CMK (cell line): ENCODE data around the gene KPTN.
"Not testable (repeated sequence)": the region's sequence is repeated elsewhere in the genome, so short reads cannot be mapped to it uniquely, and the experiment has no call there.

Source experiments
- DNase-seq: peaks from one replicate; pipeline ENCODE4 v3.0.0-alpha.2; 2010; ENCODE audit warnings: low read depth

The KPTN gene

GRCh38 chr19:47491358-47492136 is 7.5 kb upstream of the KPTN start:
- DNase-seq: no peak

- DNase-seq: no peak
Measured at GRCh38 chr19:47490847-47491246, 6.8 kb upstream of the KPTN start.

GRCh38 chr19:47490031-47490430 is 6.0 kb upstream of the KPTN start:
- no peak for DNase-seq

GRCh38 chr19:47489072-47489914 is 5.3 kb upstream of the KPTN start:
- DNase-seq: no peak

- DNase-seq: no peak
Measured at GRCh38 chr19:47487551-47488515, 3.8 kb upstream of the KPTN start.

GRCh38 chr19:47486900-47487299 is 2.9 kb upstream of the KPTN start:
- DNase-seq: peak; percentile 82

GRCh38 chr19:47486220-47486619 is 2.2 kb upstream of the KPTN start:
- not testable (repeated sequence) for DNase-seq

- no peak for DNase-seq
Measured at GRCh38 chr19:47485210-47485609, 1.2 kb upstream of the KPTN start.

GRCh38 chr19:47483200-47483599 is 819 bp downstream of the KPTN start:
- DNase-seq: no peak

- no peak for DNase-seq
Measured at GRCh38 chr19:47481460-47482052, 2.5 kb downstream of the KPTN start.

- no peak for DNase-seq
Measured at GRCh38 chr19:47480658-47481057, 3.4 kb downstream of the KPTN start.

- DNase-seq: no peak
Measured at GRCh38 chr19:47479701-47480503, 4.1 kb downstream of the KPTN start.

GRCh38 chr19:47476438-47476972 is 7.5 kb downstream of the KPTN start:
- no peak for DNase-seq

- DNase-seq: no peak
Measured at GRCh38 chr19:47475465-47475864, 8.6 kb downstream of the KPTN start.

GRCh38 chr19:47473336-47473735 is 10.7 kb downstream of the KPTN start:
- no peak for DNase-seq

GRCh38 chr19:47471733-47472457 is 12.1 kb downstream of the KPTN start, which contains the start of gene SLC8A2:
TSS of gene SLC8A2 (minus strand) at chr19:47471893. CDS start at chr19:47466403, 5,490 bp downstream.
- peak; percentile 76 for DNase-seq

- no peak for DNase-seq
Measured at GRCh38 chr19:47471381-47471732, 12.7 kb downstream of the KPTN start.

GRCh38 chr19:47470447-47471195 is 13.4 kb downstream of the KPTN start:
- no peak for DNase-seq

- no peak for DNase-seq
Measured at GRCh38 chr19:47469719-47470118, 14.3 kb downstream of the KPTN start.
